ENCODE results near the gene HIGD1A.
A peak's percentile ranks its signal among the peaks of the same experiment; 100 is the strongest.

The HIGD1A gene

GRCh38 chr3:42772670-42773408 lies 31.5 kb downstream of the HIGD1A start, which contains the start of gene CCDC13:
TSS of gene CCDC13 (minus strand) at chr3:42773253. CDS start at chr3:42758345, 14,908 bp downstream.
- peak within 1 kb of the TSS; percentile 60 for H3K4me3 ChIP-seq (replicated peaks; ENCODE audit: low read depth, low read length)
- TF ChIP-seq CTCF (IDR thresholded peaks at IDR 0.05; ENCODE audit: low read length, missing control alignments), result no peak
- DNase-seq (ENCODE audit: low read depth), result peak; percentile 93

GRCh38 chr3:42771271-42771670 lies 33.0 kb downstream of the HIGD1A start:
- no peak overlapping the region for H3K4me3 ChIP-seq (replicated peaks; ENCODE audit: low read depth, low read length)
- TF ChIP-seq CTCF (IDR thresholded peaks at IDR 0.05; ENCODE audit: low read length, missing control alignments), result no peak
- no peak for DNase-seq (ENCODE audit: low read depth)

GRCh38 chr3:42769477-42770131 lies 34.7 kb downstream of the HIGD1A start:
- TF ChIP-seq CTCF (IDR thresholded peaks at IDR 0.05; ENCODE audit: low read length, missing control alignments), result no peak
- no peak overlapping the region for H3K4me3 ChIP-seq (replicated peaks; ENCODE audit: low read depth, low read length)
- DNase-seq (ENCODE audit: low read depth), result no peak

- no peak for DNase-seq (ENCODE audit: low read depth)
- no peak for TF ChIP-seq CTCF (IDR thresholded peaks at IDR 0.05; ENCODE audit: low read length, missing control alignments)
- no peak overlapping the region for H3K4me3 ChIP-seq (replicated peaks; ENCODE audit: low read depth, low read length)
Measured at GRCh38 chr3:42764561-42765295, 39.6 kb downstream of the HIGD1A start.

- TF ChIP-seq CTCF (IDR thresholded peaks at IDR 0.05; ENCODE audit: low read length, missing control alignments), result no peak
- DNase-seq (ENCODE audit: low read depth), result no peak
Measured at GRCh38 chr3:42764115-42764514, 40.2 kb downstream of the HIGD1A start.

GRCh38 chr3:42763021-42763420 lies 41.3 kb downstream of the HIGD1A start:
- no peak for TF ChIP-seq CTCF (IDR thresholded peaks at IDR 0.05; ENCODE audit: low read length, missing control alignments)
- H3K4me3 ChIP-seq (replicated peaks; ENCODE audit: low read depth, low read length), result no peak overlapping the region
- DNase-seq (ENCODE audit: low read depth), result peak; percentile 44

More at GRCh38 chr3:42764115-42764514, 40.2 kb downstream of the HIGD1A start:
- H3K4me3 ChIP-seq (replicated peaks; ENCODE audit: low read depth, low read length), result no peak overlapping the region
